ENCODE data around the gene VAV1. TPM values are rescaled to one million over a fixed set of nuclear protein-coding genes. Genes with fewer than 3 reads are reported as not detected.

Gene VAV1
- 0.14 TPM in 1 of 2 replicates, not detected in the other for total RNA-seq (2014; rRNA removed; shearing (Covaris generic))

GRCh38 chr19:6772028-6772865 is at the start of gene VAV1:
TSS of gene VAV1 (plus strand) at chr19:6772708. CDS start at chr19:6772808, 100 bp downstream.
- DNase-seq (ENCODE audit: low spot score), result no peak

GRCh38 chr19:6723108-6723618 is 49.3 kb upstream of the VAV1 start:
- DNase-seq (ENCODE audit: low spot score), result peak; percentile 51

- no peak for DNase-seq (ENCODE audit: low spot score)
These were observed 48.8 kb upstream of the VAV1 start for GRCh38 chr19:6723738-6724137.

- DNase-seq (ENCODE audit: low spot score), result no peak
These were observed 47.6 kb upstream of the VAV1 start for GRCh38 chr19:6724631-6725492.

GRCh38 chr19:6725513-6726231 is 46.8 kb upstream of the VAV1 start:
- no peak for DNase-seq (ENCODE audit: low spot score)

- no peak for DNase-seq (ENCODE audit: low spot score)
These were observed 44.2 kb upstream of the VAV1 start for GRCh38 chr19:6728346-6728745.

- no peak for DNase-seq (ENCODE audit: low spot score)
These were observed 42.8 kb upstream of the VAV1 start for GRCh38 chr19:6729573-6730152.

- DNase-seq (ENCODE audit: low spot score), result no peak
These were observed 42.2 kb upstream of the VAV1 start for GRCh38 chr19:6730153-6730804.

- DNase-seq (ENCODE audit: low spot score), result no peak
These were observed 41.4 kb upstream of the VAV1 start for GRCh38 chr19:6730941-6731670.

GRCh38 chr19:6731822-6732221 is 40.7 kb upstream of the VAV1 start:
- no peak for DNase-seq (ENCODE audit: low spot score)

GRCh38 chr19:6732803-6733337 is 39.6 kb upstream of the VAV1 start:
- no peak for DNase-seq (ENCODE audit: low spot score)

GRCh38 chr19:6733338-6734095 is 39.0 kb upstream of the VAV1 start:
- DNase-seq (ENCODE audit: low spot score), result no peak

- peak; percentile 46 for DNase-seq (ENCODE audit: low spot score)
These were observed 38.3 kb upstream of the VAV1 start for GRCh38 chr19:6734096-6734696.

- no peak for DNase-seq (ENCODE audit: low spot score)
These were observed 37.2 kb upstream of the VAV1 start for GRCh38 chr19:6735181-6735911.

- DNase-seq (ENCODE audit: low spot score), result peak; percentile 84
These were observed 36.2 kb upstream of the VAV1 start for GRCh38 chr19:6736169-6736916.

- DNase-seq (ENCODE audit: low spot score), result no peak
These were observed 35.6 kb upstream of the VAV1 start for GRCh38 chr19:6736917-6737283.

- DNase-seq (ENCODE audit: low spot score), result peak; percentile 100
These were observed 35.1 kb upstream of the VAV1 start, which contains the start of gene GPR108 for GRCh38 chr19:6737284-6737872. TSS of gene GPR108 (minus strand) at chr19:6737580. CDS start at chr19:6737576, 4 bp downstream.

Measured in A172 (cell line).